Liver (tissue), 9 donors: ENCODE data around the gene TBC1D5. TPM values are rescaled to one million over a fixed set of nuclear protein-coding genes. Genes with fewer than 3 reads are reported as not detected.
"Not testable (repeated sequence)": the region's sequence is repeated elsewhere in the genome, so short reads cannot be mapped to it uniquely, and the experiment has no call there.

Source experiments
- DNase-seq: peaks from one replicate; pipeline ENCODE4 v3.0.0-alpha.2; 2017; ENCODE audit warnings: low spot score
- H3K27ac ChIP-seq, 2 donors: one replicate each; pipeline ENCODE4 v1.7.0; 2013; ENCODE audit warnings: inconsistent platforms in 2 of 2, low read length in 2 of 2, control low read depth in 1 of 2, low read depth in 1 of 2, mild to moderate bottlenecking in 1 of 2
- H3K27me3 ChIP-seq, 4 donors: one replicate each; pipeline versions ENCODE4 v1.6.1 to v1.7.0; 2013; ENCODE audit warnings: low read length in 3 of 4, inconsistent platforms in 1 of 4, mild to moderate bottlenecking in 1 of 4, moderate library complexity in 1 of 4; ENCODE audit not compliant: control insufficient read depth in 4 of 4, insufficient read depth in 4 of 4
- H3K36me3 ChIP-seq, 4 donors: one replicate each; pipeline versions ENCODE4 v1.6.1 to v1.7.0; 2013; ENCODE audit warnings: low read length in 3 of 4, mild to moderate bottlenecking in 3 of 4, low read depth in 1 of 4, moderate library complexity in 1 of 4; ENCODE audit not compliant: control insufficient read depth in 4 of 4, insufficient read depth in 3 of 4
- H3K4me1 ChIP-seq, 4 donors: one replicate each; pipeline versions ENCODE4 v1.6.1 to v1.7.0; 2013; ENCODE audit warnings: low read length in 3 of 4, mild to moderate bottlenecking in 3 of 4, moderate library complexity in 1 of 4; ENCODE audit not compliant: control insufficient read depth in 4 of 4, insufficient read depth in 4 of 4
- H3K4me3 ChIP-seq, 3 donors: one replicate each; pipeline versions ENCODE4 v1.6.1 to v1.7.0; 2013; ENCODE audit warnings: low read length in 3 of 3, control low read depth in 1 of 3, low read depth in 1 of 3, mild to moderate bottlenecking in 1 of 3
- H3K9ac ChIP-seq, 2 donors: one replicate each; pipeline ENCODE4 v1.7.0; 2013; ENCODE audit warnings: low read length in 2 of 2, mild to moderate bottlenecking in 2 of 2, moderate library complexity in 2 of 2, control low read depth in 1 of 2, low read depth in 1 of 2
- H3K9me3 ChIP-seq, 4 donors: one replicate each; pipeline versions ENCODE4 v1.6.1 to v1.7.0; 2013; ENCODE audit warnings: low read length in 3 of 4; ENCODE audit not compliant: control insufficient read depth in 4 of 4
- ATF3 ChIP-seq: IDR thresholded peaks from 2 replicates; pipeline ENCODE4 v1.6.1; 2016; ENCODE audit warnings: antibody characterized with exemption
- CTCF ChIP-seq: fragments of 150-350 bp; IDR thresholded peaks from 2 replicates; pipeline ENCODE4 v1.5.1; 2017; ENCODE audit warnings: improper control_type of control experiment, low read depth, low read length; ENCODE audit not compliant: missing input control
- EGR1 ChIP-seq, 2 donors: IDR thresholded peaks; 2 replicates each; pipeline ENCODE4 v1.6.1; 2016 to 2018; ENCODE audit warnings: antibody characterized with exemption in 2 of 2, low read depth in 2 of 2
- FOXA1 ChIP-seq: IDR thresholded peaks from 2 replicates; pipeline ENCODE4 v1.6.1; 2016; ENCODE audit warnings: antibody characterized with exemption
- FOXA2 ChIP-seq: IDR thresholded peaks from 2 replicates; pipeline ENCODE4 v1.6.1; 2016; ENCODE audit warnings: antibody characterized with exemption
- GABPA ChIP-seq, 2 donors: IDR thresholded peaks in 1 of 2; conservative IDR thresholded peaks in 1 of 2; 2 replicates each; pipeline ENCODE4 v1.6.1; 2016; ENCODE audit warnings: antibody characterized with exemption in 2 of 2, mild to moderate bottlenecking in 1 of 2, moderate library complexity in 1 of 2
- HNF4G ChIP-seq: IDR thresholded peaks from 2 replicates; pipeline ENCODE4 v1.6.1; 2016; ENCODE audit warnings: antibody characterized with exemption
- RAD21 ChIP-seq, 2 donors: IDR thresholded peaks; 2 replicates each; pipeline ENCODE4 v1.6.1; 2016; ENCODE audit warnings: antibody characterized with exemption in 2 of 2, mild to moderate bottlenecking in 2 of 2
- REST ChIP-seq: IDR thresholded peaks from 2 replicates; pipeline ENCODE4 v1.6.1; 2016; ENCODE audit warnings: antibody characterized with exemption, mild to moderate bottlenecking
- TAF1 ChIP-seq: conservative IDR thresholded peaks from 2 replicates; pipeline ENCODE4 v1.6.1; 2016; ENCODE audit warnings: antibody characterized with exemption, mild to moderate bottlenecking
- YY1 ChIP-seq: IDR thresholded peaks from 2 replicates; pipeline ENCODE4 v1.6.1; 2016; ENCODE audit warnings: antibody characterized with exemption, mild to moderate bottlenecking
- whole genome bisulfite sequencing: extraction: QIAGEN DNeasy Blood & Tissue Kit; methylation state at CpG from one replicate; pipeline ENCODE4 v1.1.7; 2013; 5-methylcytosine and 5-hydroxymethylcytosine counted together
- polyA plus RNA-seq, 2 donors: library from polyadenylated mRNA; stranded (reverse) in 1 of 2; unstranded in 1 of 2; fragments of 200-250 nt in 1 of 2; fragments of >200 nt in 1 of 2; fragmentation: Nextera tagmentation in 1 of 2; extraction: Ambion mirVana in 1 of 2; gene quantifications; one replicate each; pipeline versions ENCODE4 v1.2.1 to v1.2.3, GENCODE V29; 2013 to 2015
- total RNA-seq, 2 donors: library from RNA; depleted of rRNA; stranded (reverse); fragments of >200 nt; gene quantifications; one replicate each; pipeline ENCODE4 v1.2.3, GENCODE V29; 2014
- donor health status: healthy.
- donor health status: healthy.
- donor health status: healthy.
- donor health status: healthy.
- donor health status: healthy.

Gene TBC1D5
- total and polyA plus RNA-seq, 4 donors, result 9.1 to 45.6 (median 25.6) TPM

- Histone ChIP-seq H3K9ac (no peak overlapping the region), H3K27me3 (no peaks in the 10 kb centered on the region), H3K4me3 (no peak overlapping the region), H3K27ac (no peak overlapping the region), H3K36me3 (no peaks in the 10 kb centered on the region), H3K9me3 (peaks cover 0 to 2% (median 0%) of the 10 kb centered on the region in 4 donors), H3K4me1 (no peaks in the 10 kb centered on the region)
- no peak for DNase-seq
- WGBS, result 89% methylated on average over 4 of the region's 4 CpGs
- TF ChIP-seq GABPA (IDR thresholded peaks at IDR 0.05 in 1 of 2, conservative IDR thresholded peaks at IDR 0.05 in 1 of 2) (no peak), YY1 (no peak), TAF1 (no peak), ATF3 (no peak), RAD21 (IDR thresholded peaks at IDR 0.05) (no peak), HNF4G (no peak), CTCF (no peak), EGR1 (IDR thresholded peaks at IDR 0.05; ENCODE audit: low read depth in 2 of 2) (no peak), FOXA1 (no peak), REST (no peak), FOXA2 (no peak)
These were observed 34.5 kb downstream of the TBC1D5 start for GRCh38 chr3:17707813-17708543.

GRCh38 chr3:17705991-17706390 lies 36.4 kb downstream of the TBC1D5 start:
- not testable (repeated sequence) for H3K9me3 ChIP-seq, H3K4me1 ChIP-seq, H3K9ac ChIP-seq, H3K27me3 ChIP-seq, H3K36me3 ChIP-seq, H3K4me3 ChIP-seq, DNase-seq, H3K27ac ChIP-seq
- WGBS, result 98% methylated on average over 15 of the region's 15 CpGs

- H3K4me1 ChIP-seq, DNase-seq, H3K9me3 ChIP-seq, H3K4me3 ChIP-seq, H3K27ac ChIP-seq, H3K27me3 ChIP-seq, H3K36me3 ChIP-seq, H3K9ac ChIP-seq: not testable (repeated sequence)
- WGBS, result 97% methylated on average over 2 of the region's 2 CpGs
These were observed 42.6 kb downstream of the TBC1D5 start for GRCh38 chr3:17699815-17700214.

GRCh38 chr3:17695665-17696064 lies 46.8 kb downstream of the TBC1D5 start:
- H3K36me3 ChIP-seq, DNase-seq, H3K27me3 ChIP-seq, H3K27ac ChIP-seq, H3K4me3 ChIP-seq, H3K9me3 ChIP-seq, H3K4me1 ChIP-seq, H3K9ac ChIP-seq: not testable (repeated sequence)
- WGBS, result 95% methylated on average over 2 of the region's 2 CpGs

- H3K27me3 ChIP-seq, DNase-seq, H3K27ac ChIP-seq, H3K36me3 ChIP-seq, H3K9ac ChIP-seq, H3K4me1 ChIP-seq, H3K9me3 ChIP-seq, H3K4me3 ChIP-seq: not testable (repeated sequence)
- 96% methylated on average over 8 of the region's 8 CpGs for WGBS
These were observed 48.8 kb downstream of the TBC1D5 start for GRCh38 chr3:17693670-17693999.
